HepG2 (cell line): Measurements from ENCODE around the gene KMT2E. TPM values are rescaled to one million over a fixed set of nuclear protein-coding genes. Genes with fewer than 3 reads are reported as not detected.

ENCODE experiments used
- CCDC6 ChIP-seq: sonication (generic); formaldehyde crosslinking; IDR thresholded peaks from 2 replicates; pipeline ENCODE4 v1.8.1; 2022; ENCODE audit warnings: mild to moderate bottlenecking, missing genetic modification reagents, moderate library complexity
- DZIP1 ChIP-seq: sonication (generic); formaldehyde crosslinking; IDR thresholded peaks from 2 replicates; pipeline ENCODE4 v1.5.0; 2020; ENCODE audit warnings: mild to moderate bottlenecking, missing genetic modification reagents
- GLI4 ChIP-seq: sonication (generic); formaldehyde crosslinking; IDR thresholded peaks from 2 replicates; pipeline ENCODE4 v1.5.1; 2020; ENCODE audit warnings: missing genetic modification reagents, mild to moderate bottlenecking, moderate library complexity, borderline replicate concordance
- HOXA3 ChIP-seq: sonication (generic); formaldehyde crosslinking; IDR thresholded peaks from 2 replicates; pipeline ENCODE4 v1.5.0; 2020; ENCODE audit warnings: missing genetic modification reagents
- HOXA7 ChIP-seq: sonication (generic); formaldehyde crosslinking; IDR thresholded peaks from 2 replicates; pipeline ENCODE4 v1.8.1; 2022; ENCODE audit warnings: mild to moderate bottlenecking, missing genetic modification reagents, moderate library complexity
- JUN ChIP-seq: sonication (generic); formaldehyde crosslinking; IDR thresholded peaks from 2 replicates; pipeline ENCODE4 v1.4.0; 2020; ENCODE audit warnings: mild to moderate bottlenecking, missing genetic modification reagents
- MAFG ChIP-seq: sonication (generic); formaldehyde crosslinking; IDR thresholded peaks from 2 replicates; pipeline ENCODE4 v1.5.1; 2020; ENCODE audit warnings: mild to moderate bottlenecking, missing genetic modification reagents
- MBNL3 ChIP-seq: fragments of 250-450 bp; sonication (Bioruptor Pico); conservative IDR thresholded peaks from 2 replicates; pipeline ENCODE4 v1.8.0; 2022; ENCODE audit warnings: mild to moderate bottlenecking, inconsistent platforms
- SMAD3 ChIP-seq: sonication (generic); formaldehyde crosslinking; IDR thresholded peaks from 2 replicates; pipeline ENCODE4 v1.4.0; 2020; ENCODE audit warnings: missing genetic modification reagents
- SRSF4 ChIP-seq: fragments of 200-400 bp; formaldehyde crosslinking; IDR thresholded peaks from one replicate; pipeline ENCODE4 v1.6.1; 2018; ENCODE audit warnings: mild to moderate bottlenecking, low read depth, low read length, moderate library complexity; ENCODE audit not compliant: poor library complexity, severe bottlenecking
- STAT5B ChIP-seq: sonication (generic); formaldehyde crosslinking; IDR thresholded peaks from 2 replicates; pipeline ENCODE4 v1.4.0; 2020; ENCODE audit warnings: missing genetic modification reagents
- ZBTB7A ChIP-seq: sonication (generic); formaldehyde crosslinking; IDR thresholded peaks from 2 replicates; pipeline ENCODE4 v1.8.0; 2022; ENCODE audit warnings: mild to moderate bottlenecking, missing genetic modification reagents
- ZKSCAN5 ChIP-seq: sonication (generic); formaldehyde crosslinking; IDR thresholded peaks from 2 replicates; pipeline ENCODE4 v1.5.1; 2020; ENCODE audit warnings: mild to moderate bottlenecking, missing genetic modification reagents
- ZNF292 ChIP-seq: sonication (generic); formaldehyde crosslinking; IDR thresholded peaks from 2 replicates; pipeline ENCODE4 v1.8.1; 2022; ENCODE audit warnings: mild to moderate bottlenecking, low read depth, missing genetic modification reagents, borderline replicate concordance
- ZNF34 ChIP-seq: sonication (generic); formaldehyde crosslinking; IDR thresholded peaks from 2 replicates; pipeline ENCODE4 v1.4.0; 2020; ENCODE audit warnings: mild to moderate bottlenecking, missing genetic modification reagents, borderline replicate concordance
- ZNF382 ChIP-seq: sonication (generic); formaldehyde crosslinking; IDR thresholded peaks from 2 replicates; pipeline ENCODE4 v1.5.0; 2020; ENCODE audit warnings: missing genetic modification reagents, mild to moderate bottlenecking, borderline replicate concordance
- ZNF468 ChIP-seq: sonication (generic); formaldehyde crosslinking; IDR thresholded peaks from 2 replicates; pipeline ENCODE4 v1.8.0; 2022; ENCODE audit warnings: mild to moderate bottlenecking, moderate library complexity, missing genetic modification reagents
- ZNF550 ChIP-seq: sonication (generic); formaldehyde crosslinking; IDR thresholded peaks from 2 replicates; pipeline ENCODE4 v1.4.0; 2020; ENCODE audit warnings: mild to moderate bottlenecking, missing genetic modification reagents, borderline replicate concordance
- ZNF644 ChIP-seq: IDR thresholded peaks from 2 replicates; pipeline ENCODE4 v1.6.1; 2016; ENCODE audit warnings: low read depth
- ZSCAN30 ChIP-seq: sonication (generic); formaldehyde crosslinking; IDR thresholded peaks from 2 replicates; pipeline ENCODE4 v1.5.0; 2020; ENCODE audit warnings: mild to moderate bottlenecking, missing genetic modification reagents
- polyA plus RNA-seq, 8 experiments: library from polyadenylated mRNA; depleted of rRNA in 3 of 8; stranded (reverse) in 7 of 8; unstranded in 1 of 8; fragments of >200 nt; fragmentation: Illumina TruSeq in 4 of 8; extraction: Trizol in 4 of 8; gene quantifications; 2 replicates each; pipeline versions ENCODE4 v1.2.1 to v1.2.3, GENCODE V29; 2011 to 2016; ENCODE audit warnings: low read depth in 4 of 8, missing spikeins in 1 of 8, mixed read lengths in 1 of 8; ENCODE audit not compliant: insufficient read depth in 1 of 8
- total RNA-seq, 5 experiments: library from RNA; depleted of rRNA; stranded (reverse); fragments of >200 nt; fragmentation: Illumina TruSeq; extraction: Trizol; gene quantifications; 2 replicates each; pipeline ENCODE4 v1.2.3, GENCODE V29; 2016; ENCODE audit warnings: low read depth in 1 of 5
- TF ChIP-seq, protein P1 (sequence below): sonication (generic); formaldehyde crosslinking; IDR thresholded peaks from 2 replicates; pipeline ENCODE4 v1.4.0; 2020; ENCODE audit warnings: low read depth, missing genetic modification reagents
- TF ChIP-seq, protein P2 (sequence below): sonication (generic); formaldehyde crosslinking; IDR thresholded peaks from 2 replicates; pipeline ENCODE4 v1.4.0; 2020; ENCODE audit warnings: missing genetic modification reagents

Gene KMT2E
- total and polyA plus RNA-seq, 2 of the 13 experiments (the other 11 are each of a cell fraction or from before 2014, with no cell fraction given): 6.3 to 24.4 TPM

GRCh38 chr7:105012503-105013220, 1.3 kb upstream of the KMT2E start (continued):
- TF ChIP-seq DZIP1 (CRISPR knock-in tag): 0 out of 2 replicates have a peak, but pooled peaks have one; percentile 52
- peak; percentile 37; the same call in 1 of the 2 replicates for TF ChIP-seq ZKSCAN5 (CRISPR knock-in tag)
- TF ChIP-seq ZNF550: no peak
- TF ChIP-seq JUN (CRISPR knock-in tag): peak; percentile 99
- TF ChIP-seq ZNF468 (CRISPR knock-in tag): no peak
- TF ChIP-seq ZNF34 (CRISPR knock-in tag): no peak
- no peak; the same call in 1 of the 2 replicates for TF ChIP-seq HOXA7
- TF ChIP-seq STAT5B (CRISPR knock-in tag): peak; percentile 79; the same call in 1 of the 2 replicates
- TF ChIP-seq ZNF644: no peak; the same call in 1 of the 2 replicates
- no peak for TF ChIP-seq MAFG (CRISPR knock-in tag)
- TF ChIP-seq MBNL3 (CRISPR knock-in tag): no peak
- TF ChIP-seq SMAD3 (CRISPR knock-in tag): peak; percentile 54
- TF ChIP-seq CCDC6 (CRISPR knock-in tag): peak; percentile 89
- peak; percentile 68; the same call in 1 of the 2 replicates for TF ChIP-seq ZBTB7A (CRISPR knock-in tag)
- no peak; the same call in 1 of the 2 replicates for TF ChIP-seq GLI4 (CRISPR knock-in tag)
- no peak for TF ChIP-seq ZNF382 (CRISPR knock-in tag)
- TF ChIP-seq, protein P1, sequence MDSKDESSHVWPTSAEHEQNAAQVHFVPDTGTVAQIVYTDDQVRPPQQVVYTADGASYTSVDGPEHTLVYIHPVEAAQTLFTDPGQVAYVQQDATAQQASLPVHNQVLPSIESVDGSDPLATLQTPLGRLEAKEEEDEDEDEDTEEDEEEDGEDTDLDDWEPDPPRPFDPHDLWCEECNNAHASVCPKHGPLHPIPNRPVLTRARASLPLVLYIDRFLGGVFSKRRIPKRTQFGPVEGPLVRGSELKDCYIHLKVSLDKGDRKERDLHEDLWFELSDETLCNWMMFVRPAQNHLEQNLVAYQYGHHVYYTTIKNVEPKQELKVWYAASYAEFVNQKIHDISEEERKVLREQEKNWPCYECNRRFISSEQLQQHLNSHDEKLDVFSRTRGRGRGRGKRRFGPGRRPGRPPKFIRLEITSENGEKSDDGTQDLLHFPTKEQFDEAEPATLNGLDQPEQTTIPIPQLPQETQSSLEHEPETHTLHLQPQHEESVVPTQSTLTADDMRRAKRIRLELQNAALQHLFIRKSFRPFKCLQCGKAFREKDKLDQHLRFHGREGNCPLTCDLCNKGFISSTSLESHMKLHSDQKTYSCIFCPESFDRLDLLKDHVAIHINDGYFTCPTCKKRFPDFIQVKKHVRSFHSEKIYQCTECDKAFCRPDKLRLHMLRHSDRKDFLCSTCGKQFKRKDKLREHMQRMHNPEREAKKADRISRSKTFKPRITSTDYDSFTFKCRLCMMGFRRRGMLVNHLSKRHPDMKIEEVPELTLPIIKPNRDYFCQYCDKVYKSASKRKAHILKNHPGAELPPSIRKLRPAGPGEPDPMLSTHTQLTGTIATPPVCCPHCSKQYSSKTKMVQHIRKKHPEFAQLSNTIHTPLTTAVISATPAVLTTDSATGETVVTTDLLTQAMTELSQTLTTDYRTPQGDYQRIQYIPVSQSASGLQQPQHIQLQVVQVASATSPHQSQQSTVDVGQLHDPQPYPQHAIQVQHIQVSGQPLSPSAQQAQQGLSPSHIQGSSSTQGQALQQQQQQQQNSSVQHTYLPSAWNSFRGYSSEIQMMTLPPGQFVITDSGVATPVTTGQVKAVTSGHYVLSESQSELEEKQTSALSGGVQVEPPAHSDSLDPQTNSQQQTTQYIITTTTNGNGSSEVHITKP: peak; percentile 45; the same call in 1 of the 2 replicates
- peak; percentile 95 for TF ChIP-seq HOXA3
- TF ChIP-seq ZNF292 (CRISPR knock-in tag): peak; percentile 63; the same call in 1 of the 2 replicates
- TF ChIP-seq, protein P2, sequence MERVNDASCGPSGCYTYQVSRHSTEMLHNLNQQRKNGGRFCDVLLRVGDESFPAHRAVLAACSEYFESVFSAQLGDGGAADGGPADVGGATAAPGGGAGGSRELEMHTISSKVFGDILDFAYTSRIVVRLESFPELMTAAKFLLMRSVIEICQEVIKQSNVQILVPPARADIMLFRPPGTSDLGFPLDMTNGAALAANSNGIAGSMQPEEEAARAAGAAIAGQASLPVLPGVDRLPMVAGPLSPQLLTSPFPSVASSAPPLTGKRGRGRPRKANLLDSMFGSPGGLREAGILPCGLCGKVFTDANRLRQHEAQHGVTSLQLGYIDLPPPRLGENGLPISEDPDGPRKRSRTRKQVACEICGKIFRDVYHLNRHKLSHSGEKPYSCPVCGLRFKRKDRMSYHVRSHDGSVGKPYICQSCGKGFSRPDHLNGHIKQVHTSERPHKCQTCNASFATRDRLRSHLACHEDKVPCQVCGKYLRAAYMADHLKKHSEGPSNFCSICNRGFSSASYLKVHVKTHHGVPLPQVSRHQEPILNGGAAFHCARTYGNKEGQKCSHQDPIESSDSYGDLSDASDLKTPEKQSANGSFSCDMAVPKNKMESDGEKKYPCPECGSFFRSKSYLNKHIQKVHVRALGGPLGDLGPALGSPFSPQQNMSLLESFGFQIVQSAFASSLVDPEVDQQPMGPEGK: peak; percentile 93
- no peak for TF ChIP-seq ZSCAN30 (CRISPR knock-in tag)
- no peak for TF ChIP-seq SRSF4
